Activated CD8-positive, alpha-beta memory T cell treated with anti-CD3 and anti-CD28 coated beads for 24 hours (primary cell): ENCODE results near the gene WNK2.

Experiments used
- DNase-seq: peaks from one replicate; pipeline ENCODE4 v3.0.0-alpha.2; 2020

Gene WNK2

GRCh38 chr9:93256878-93257807 is 73.2 kb downstream of the WNK2 start:
- peak; percentile 47 for DNase-seq

- DNase-seq, result peak; percentile 42
Observed at GRCh38 chr9:93257808-93258331, 73.9 kb downstream of the WNK2 start.

- DNase-seq, result peak; percentile 33
Observed at GRCh38 chr9:93258419-93258817, 74.5 kb downstream of the WNK2 start.

- DNase-seq, result peak; percentile 30
Observed at GRCh38 chr9:93258818-93259489, 75.0 kb downstream of the WNK2 start.

- peak; percentile 45 for DNase-seq
Observed at GRCh38 chr9:93259490-93260262, 75.7 kb downstream of the WNK2 start.

- DNase-seq, result peak; percentile 40
Observed at GRCh38 chr9:93260263-93261066, 76.5 kb downstream of the WNK2 start.

GRCh38 chr9:93261281-93261680 is 77.3 kb downstream of the WNK2 start:
- no peak for DNase-seq

GRCh38 chr9:93261735-93262523 is 78.0 kb downstream of the WNK2 start:
- DNase-seq, result peak; percentile 50

GRCh38 chr9:93262537-93263310 is 78.8 kb downstream of the WNK2 start:
- peak; percentile 41 for DNase-seq

- peak; percentile 35 for DNase-seq
Observed at GRCh38 chr9:93263334-93264229, 79.6 kb downstream of the WNK2 start.

GRCh38 chr9:93264338-93265125 is 80.6 kb downstream of the WNK2 start:
- DNase-seq, result peak; percentile 54

- no peak for DNase-seq
Observed at GRCh38 chr9:93265301-93265971, 81.5 kb downstream of the WNK2 start.

GRCh38 chr9:93265972-93266371 is 82.0 kb downstream of the WNK2 start:
- peak; percentile 41 for DNase-seq

- DNase-seq, result peak; percentile 41
Observed at GRCh38 chr9:93266521-93267001, 82.6 kb downstream of the WNK2 start.

GRCh38 chr9:93267091-93267541 is 83.2 kb downstream of the WNK2 start:
- peak; percentile 48 for DNase-seq

- peak; percentile 49 for DNase-seq
Observed at GRCh38 chr9:93267681-93268505, 84.0 kb downstream of the WNK2 start.
